HCT116 (cell line): ENCODE data around the gene PM20D1. TPM values are rescaled to one million over a fixed set of nuclear protein-coding genes. Genes with fewer than 3 reads are reported as not detected.

Experiments
- ATAC-seq: fragments of 200-7000 bp; cut with Tn5 transposase; 2 replicates; pipeline ENCODE4 v1.9.1; 2020; ENCODE audit warnings: mild to moderate bottlenecking, moderate library complexity
- BruUV-seq: library from RNA; stranded (reverse); fragments of 400-500 nt; replicated peaks from 2 replicates; lab custom pipeline; 2021; lab: Mats Ljungman, UMichigan
- CTCF ChIA-PET: fragments of 300-600 bp; sonication (Branson Sonifier 250); formaldehyde crosslinking; loops from one replicate; lab custom pipeline; 2021; ENCODE audit warnings: antibody characterized with exemption; lab: Charles Lee
- POLR2A ChIA-PET: fragments of 300-600, 350-600 bp; sonication (Branson Sonifier 250); formaldehyde crosslinking; loops from one replicate; lab custom pipeline; 2021; ENCODE audit warnings: antibody characterized with exemption; lab: Charles Lee
- RAD21 ChIA-PET, 2 experiments: fragments of 300-600 bp; sonication (Branson Sonifier 250); formaldehyde crosslinking; loops; one replicate each; lab custom pipeline; 2023; ENCODE audit warnings: low total read pairs in 2 of 2; ENCODE audit not compliant: uncharacterized antibody in 2 of 2, unreplicated experiment in 2 of 2, low non-redundant PET in 1 of 2; lab: Charles Lee
- DNase-seq: peaks from one replicate; pipeline ENCODE4 v3.0.0-alpha.2; 2010; ENCODE audit warnings: low read depth, low spot score
- H2AFZ ChIP-seq: fragments of 200-600 bp; shearing (Covaris generic), sonication (generic); 2 replicates; pipeline ENCODE4 v1.6.1; 2017; ENCODE audit warnings: low read depth, mixed run types, mixed read lengths, antibody characterized with exemption, low read length; ENCODE audit not compliant: poor library complexity, severe bottlenecking
- H3K27ac ChIP-seq: 2 replicates; pipeline ENCODE4 v1.5.1; 2012; ENCODE audit warnings: low read depth, low read length
- H3K27me3 ChIP-seq: fragments of 200-600 bp; sonication (generic); 2 replicates; pipeline ENCODE4 v1.6.1; 2016; ENCODE audit warnings: mixed run types, low read length, mixed read lengths; ENCODE audit not compliant: insufficient read depth
- H3K36me3 ChIP-seq, 2 experiments: fragments of 200-500 bp in 1 of 2; fragments of 200-600 bp in 1 of 2; sonication (Bioruptor generic) in 1 of 2; sonication (generic) in 1 of 2; 2 replicates each; pipeline versions ENCODE4 v1.5.1 to v1.6.1; 2014 to 2016; ENCODE audit warnings: low read length in 2 of 2, inconsistent platforms in 1 of 2, mixed read lengths in 1 of 2, mixed run types in 1 of 2; ENCODE audit not compliant: insufficient read depth in 2 of 2, control insufficient read depth in 1 of 2
- H3K4me1 ChIP-seq, 2 experiments: fragments of 200-600 bp in 1 of 2; sonication (generic) in 1 of 2; 2 replicates each; pipeline versions ENCODE4 v1.5.1 to v1.6.1; 2012 to 2017; ENCODE audit warnings: low read length in 2 of 2, inconsistent platforms in 1 of 2, mild to moderate bottlenecking in 1 of 2, mixed read lengths in 1 of 2, mixed run types in 1 of 2, moderate library complexity in 1 of 2; ENCODE audit not compliant: insufficient read depth in 2 of 2, control insufficient read depth in 1 of 2
- H3K4me2 ChIP-seq: fragments of 200-600 bp; sonication (generic); 2 replicates; pipeline ENCODE4 v1.6.1; 2017; ENCODE audit warnings: mixed run types, low read length, mixed read lengths
- H3K4me3 ChIP-seq, 2 experiments: fragments of 200-600 bp in 1 of 2; sonication (generic) in 1 of 2; replicated peaks in 1 of 2; 2 replicates each; pipeline ENCODE4 v1.5.1; 2011 to 2016; ENCODE audit warnings: low read length in 2 of 2, control low read depth in 1 of 2, low read depth in 1 of 2, mild to moderate bottlenecking in 1 of 2, mixed read lengths in 1 of 2, mixed run types in 1 of 2
- H3K79me2 ChIP-seq: fragments of 200-600 bp; sonication (generic); 2 replicates; pipeline ENCODE4 v1.6.1; 2017; ENCODE audit warnings: mild to moderate bottlenecking, mixed run types, low read length, moderate library complexity, mixed read lengths; ENCODE audit not compliant: insufficient read depth
- H3K9ac ChIP-seq: fragments of 200-600 bp; sonication (generic); 2 replicates; pipeline ENCODE4 v1.6.1; 2016; ENCODE audit warnings: low read length, mixed read lengths
- H3K9me2 ChIP-seq: fragments of 200-600 bp; sonication (generic), shearing (Covaris generic); 2 replicates; pipeline ENCODE4 v1.6.1; 2017; ENCODE audit warnings: mixed run types, mild to moderate bottlenecking, moderate library complexity; ENCODE audit not compliant: insufficient read depth
- H3K9me3 ChIP-seq, 2 experiments: fragments of 200-500 bp in 1 of 2; fragments of 200-600 bp in 1 of 2; sonication (Bioruptor generic) in 1 of 2; sonication (generic) in 1 of 2; 2 replicates each; pipeline ENCODE4 v1.6.1; 2014 to 2017; ENCODE audit warnings: low read length in 2 of 2, mixed read lengths in 2 of 2, inconsistent platforms in 1 of 2, low read depth in 1 of 2, mild to moderate bottlenecking in 1 of 2, mixed run types in 1 of 2, moderate library complexity in 1 of 2; ENCODE audit not compliant: control insufficient read depth in 1 of 2, insufficient read depth in 1 of 2
- H4K20me1 ChIP-seq: fragments of 200-600 bp; sonication (generic), shearing (Covaris generic); 2 replicates; pipeline ENCODE4 v1.6.1; 2017; ENCODE audit warnings: mixed run types, mild to moderate bottlenecking, moderate library complexity; ENCODE audit not compliant: insufficient read depth
- ATF3 ChIP-seq: IDR thresholded peaks from 2 replicates; pipeline ENCODE4 v1.6.1; 2012
- EGR1 ChIP-seq: IDR thresholded peaks from 2 replicates; pipeline ENCODE4 v1.6.1; 2012; ENCODE audit warnings: low read depth
- ELF1 ChIP-seq: IDR thresholded peaks from 2 replicates; pipeline ENCODE4 v1.6.1; 2012; ENCODE audit warnings: low read depth, borderline replicate concordance
- EZH2 ChIP-seq: fragments of 200-600 bp; sonication (generic); IDR thresholded peaks from 2 replicates; pipeline ENCODE4 v1.6.1; 2017; ENCODE audit warnings: antibody characterized with exemption, mixed run types
- FOSL1 ChIP-seq: IDR thresholded peaks from 2 replicates; pipeline ENCODE4 v1.6.1; 2012; ENCODE audit warnings: low read depth
- MAX ChIP-seq: IDR thresholded peaks from 2 replicates; pipeline ENCODE4 v1.6.1; 2012
- POLR2AphosphoS5 ChIP-seq: IDR thresholded peaks from 2 replicates; pipeline ENCODE4 v1.6.1; 2011; ENCODE audit warnings: mild to moderate bottlenecking, low read depth, low read length, moderate library complexity
- REST ChIP-seq: IDR thresholded peaks from 2 replicates; pipeline ENCODE4 v1.6.1; 2012; ENCODE audit warnings: low read depth
- SP1 ChIP-seq: IDR thresholded peaks from 2 replicates; pipeline ENCODE4 v1.6.1; 2012; ENCODE audit warnings: low read depth
- TCF7L2 ChIP-seq: IDR thresholded peaks from 2 replicates; pipeline ENCODE4 v1.7.0; 2011; ENCODE audit warnings: borderline replicate concordance, inconsistent platforms; ENCODE audit not compliant: insufficient read depth, insufficient read length; ENCODE audit errors: extremely low read depth
- YY1 ChIP-seq: IDR thresholded peaks from 2 replicates; pipeline ENCODE4 v1.6.1; 2011; ENCODE audit warnings: low read length, low read depth, moderate library complexity, mild to moderate bottlenecking; ENCODE audit not compliant: insufficient replicate concordance; ENCODE audit errors: extremely low read depth
- ZBTB33 ChIP-seq: IDR thresholded peaks from 2 replicates; pipeline ENCODE4 v1.6.1; 2011; ENCODE audit warnings: mild to moderate bottlenecking, low read length, moderate library complexity; ENCODE audit not compliant: insufficient replicate concordance; ENCODE audit errors: extremely low read depth
- ZFX ChIP-seq: fragments of 450-650 bp; IDR thresholded peaks from 2 replicates; pipeline ENCODE4 v1.6.1; 2017
- intact Hi-C: fragments of 100-400 bp; cut with micrococcal nuclease; formaldehyde crosslinking; loops from 2 replicates; pipeline ENCODE4 v1.10.0; 2022
- total RNA-seq: library from RNA; stranded (reverse); gene quantifications from one replicate; pipeline ENCODE4 v1.2.1, GENCODE V29; 2021; ENCODE audit not compliant: unreplicated experiment
- TF ChIP-seq, protein P1 (sequence below), 3 experiments: fragments of 200-600 bp in 1 of 3; sonication (generic) in 1 of 3; IDR thresholded peaks in 2 of 3; conservative IDR thresholded peaks in 1 of 3; 2 replicates each; pipeline ENCODE4 v1.5.1; 2012 to 2017; ENCODE audit warnings: low read depth in 2 of 3, low read length in 2 of 3, antibody characterized with exemption in 1 of 3, borderline replicate concordance in 1 of 3, control low read depth in 1 of 3, mild to moderate bottlenecking in 1 of 3, mixed read lengths in 1 of 3, mixed run types in 1 of 3, moderate library complexity in 1 of 3; ENCODE audit not compliant: insufficient read depth in 1 of 3

The PM20D1 gene
- total RNA-seq, 1 experiment from 2014 or later: not detected

GRCh38 chr1:205797168-205797567 is 52.8 kb downstream of the PM20D1 start:
- CTCF ChIA-PET: no interaction called here
- no peak overlapping the region for H3K27ac ChIP-seq
- H4K20me1 ChIP-seq: no peaks in the 10 kb centered on the region
- H3K4me1 ChIP-seq: peaks cover 0 to 4% of the 10 kb centered on the region in 2 experiments; a peak in 1 of 4 replicates
- ATAC-seq: no peak
- H3K4me2 ChIP-seq: no peak overlapping the region
- DNase-seq: no peak
- H3K36me3 ChIP-seq: peaks cover 10 to 13% of the 10 kb centered on the region in 2 experiments; a peak in 3 of 4 replicates
- POLR2A ChIA-PET: no interaction called here
- RAD21 ChIA-PET: no interaction called here
- H2AFZ ChIP-seq: no peak overlapping the region
- no TSS peak for BruUV-seq
- H3K4me3 ChIP-seq: no peak overlapping the region
- intact Hi-C loops: no loop called here
- no peaks in the 10 kb centered on the region for H3K9me3 ChIP-seq
- H3K9ac ChIP-seq: no peak overlapping the region
- no peak for TF ChIP-seq POLR2AphosphoS5
- no peak for TF ChIP-seq ZFX
- no peak for TF ChIP-seq FOSL1
- TF ChIP-seq, protein P1, sequence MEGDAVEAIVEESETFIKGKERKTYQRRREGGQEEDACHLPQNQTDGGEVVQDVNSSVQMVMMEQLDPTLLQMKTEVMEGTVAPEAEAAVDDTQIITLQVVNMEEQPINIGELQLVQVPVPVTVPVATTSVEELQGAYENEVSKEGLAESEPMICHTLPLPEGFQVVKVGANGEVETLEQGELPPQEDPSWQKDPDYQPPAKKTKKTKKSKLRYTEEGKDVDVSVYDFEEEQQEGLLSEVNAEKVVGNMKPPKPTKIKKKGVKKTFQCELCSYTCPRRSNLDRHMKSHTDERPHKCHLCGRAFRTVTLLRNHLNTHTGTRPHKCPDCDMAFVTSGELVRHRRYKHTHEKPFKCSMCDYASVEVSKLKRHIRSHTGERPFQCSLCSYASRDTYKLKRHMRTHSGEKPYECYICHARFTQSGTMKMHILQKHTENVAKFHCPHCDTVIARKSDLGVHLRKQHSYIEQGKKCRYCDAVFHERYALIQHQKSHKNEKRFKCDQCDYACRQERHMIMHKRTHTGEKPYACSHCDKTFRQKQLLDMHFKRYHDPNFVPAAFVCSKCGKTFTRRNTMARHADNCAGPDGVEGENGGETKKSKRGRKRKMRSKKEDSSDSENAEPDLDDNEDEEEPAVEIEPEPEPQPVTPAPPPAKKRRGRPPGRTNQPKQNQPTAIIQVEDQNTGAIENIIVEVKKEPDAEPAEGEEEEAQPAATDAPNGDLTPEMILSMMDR (IDR thresholded peaks at IDR 0.05 in 2 of 3, conservative IDR thresholded peaks at IDR 0.05 in 1 of 3; ENCODE audit: borderline replicate concordance in 1 of 3, insufficient read depth in 1 of 3, low read depth in 2 of 3, low read length in 2 of 3): no peak
- TF ChIP-seq ELF1: no peak
- TF ChIP-seq ATF3: no peak
- no peak for TF ChIP-seq EGR1
- no peak for TF ChIP-seq TCF7L2
- no peak for TF ChIP-seq EZH2
- TF ChIP-seq YY1: no peak
- no peak for TF ChIP-seq SP1
- TF ChIP-seq MAX: no peak
- TF ChIP-seq REST: no peak
- no peak for TF ChIP-seq ZBTB33
- TF ChIP-seq, all 23 proteins: peak for 0
- Histone ChIP-seq H3K9me2 (no peaks in the 10 kb centered on the region), H3K79me2 (no peaks in the 10 kb centered on the region), H3K27me3 (no peaks in the 10 kb centered on the region)
